ENCODE measurements around the gene TOLLIP. TPM values are rescaled to one million over a fixed set of nuclear protein-coding genes. Genes with fewer than 3 reads are reported as not detected.

Gene TOLLIP
- total and polyA plus RNA-seq, 2 of the 8 experiments (the other 6 are each of a cell fraction or from before 2014, with no cell fraction given), result 23.7 to 34.7 TPM

DNA sequence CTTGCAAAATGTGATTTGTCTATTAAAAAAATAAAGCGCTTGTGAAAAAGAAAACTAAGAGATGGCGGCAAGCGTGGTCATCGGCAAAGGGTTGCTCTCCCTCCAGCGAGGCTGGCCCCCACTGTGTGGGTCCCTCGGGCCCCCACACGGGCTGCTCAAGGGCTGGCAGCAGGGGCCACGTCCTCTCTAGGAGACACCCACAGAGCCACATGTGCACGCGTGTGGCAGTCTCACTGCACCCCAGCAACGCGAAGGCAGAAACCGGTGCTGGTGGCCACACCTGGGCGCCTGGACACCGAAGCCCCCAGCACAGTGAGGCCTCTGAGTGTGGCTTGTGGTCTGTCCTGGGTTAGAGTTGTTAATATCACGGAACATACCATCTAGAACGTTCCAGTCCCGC is 34.4 kb downstream of the TOLLIP start:
- H3K4me3 ChIP-seq (ENCODE audit: extremely low read depth in 1 of 4, insufficient read depth in 2 of 4, low read depth in 3 of 4, low read length in 4 of 4), result no peak overlapping the region
- H3K4me2 ChIP-seq (ENCODE audit: insufficient read depth in 1 of 2, low read depth in 2 of 2, low read length in 2 of 2), result no peak overlapping the region
- H3K27me3 ChIP-seq (replicated peaks in 1 of 4; ENCODE audit: control insufficient read depth in 3 of 4, extremely low read depth in 1 of 4, insufficient read depth in 3 of 4, low read length in 3 of 4), result no peaks in the 10 kb centered on the region
- H3K9ac ChIP-seq (replicated peaks in 1 of 4; ENCODE audit: extremely low read depth in 1 of 4, low read depth in 3 of 4, low read length in 3 of 4), result no peak overlapping the region
- H3K14ac ChIP-seq (ENCODE audit: insufficient read length), result no peak overlapping the region
- no peaks in the 10 kb centered on the region; a peak in 1 of 4 replicates for H3K9me3 ChIP-seq (ENCODE audit: insufficient read depth in 2 of 2, low read depth in 1 of 2, low read length in 1 of 2)
- 94% methylated on average over 18 of the region's 18 CpGs; no CpG with 5 or more reads in 1 of the 2 experiments for WGBS, 2 experiments (ENCODE audit: extremely low coverage in 1 of 2, insufficient coverage in 1 of 2, insufficient read length in 1 of 2, insufficient replicate concordance in 2 of 2, low coverage in 1 of 2, low lambda C conversion rate in 2 of 2, missing lambda C conversion rate in 1 of 2)
- no peak overlapping the region for H4K91ac ChIP-seq (replicated peaks; ENCODE audit: insufficient read length, low read length)
- no peak overlapping the region for H3K18ac ChIP-seq (ENCODE audit: extremely low read depth, low read length)
- 0 out of 2 replicates have a peak, but pooled peaks cover 6% of the 10 kb centered on the region for H3K79me1 ChIP-seq (ENCODE audit: low read depth, low read length)
- H3K23me2 ChIP-seq (ENCODE audit: low read depth, low read length), result no peaks in the 10 kb centered on the region
- FAIRE-seq (no peak), DNase-seq (ENCODE audit: low read depth in 1 of 2, low spot score in 2 of 2) (no peak)
- H2BK15ac ChIP-seq (ENCODE audit: low read length), result no peak overlapping the region
- H4K20me1 ChIP-seq (replicated peaks in 1 of 2; ENCODE audit: control insufficient read depth in 1 of 2, insufficient read depth in 2 of 2, low read length in 2 of 2), result peaks cover 0 to 7% of the 10 kb centered on the region in 2 experiments
- H3K79me2 ChIP-seq (ENCODE audit: control insufficient read depth in 1 of 2, insufficient read depth in 2 of 2, low read length in 2 of 2), result no peaks in the 10 kb centered on the region
- no peak overlapping the region for H4K5ac ChIP-seq (ENCODE audit: insufficient read length, low read depth, low read length)
- H2BK120ac ChIP-seq (replicated peaks; ENCODE audit: low read depth, low read length), result no peak overlapping the region
- no peak overlapping the region for H2AFZ ChIP-seq (ENCODE audit: low read length)
- POLR2A ChIA-PET (ENCODE audit: partially characterized antibody), result no interaction called here
- H3K4me1 ChIP-seq (replicated peaks in 1 of 4; ENCODE audit: control insufficient read depth in 3 of 4, insufficient read depth in 4 of 4, low read length in 3 of 4), result no peaks in the 10 kb centered on the region
- H3K56ac ChIP-seq (replicated peaks; ENCODE audit: insufficient read length, low read depth, low read length), result no peak overlapping the region
- CTCF ChIA-PET (ENCODE audit: partially characterized antibody), result interaction anchor here (0.6 kb wide), 1 partner anchor 112 kb away, joined by 3 read pairs; no protein-coding TSS in a partner anchor
- TF ChIP-seq, protein P1, sequence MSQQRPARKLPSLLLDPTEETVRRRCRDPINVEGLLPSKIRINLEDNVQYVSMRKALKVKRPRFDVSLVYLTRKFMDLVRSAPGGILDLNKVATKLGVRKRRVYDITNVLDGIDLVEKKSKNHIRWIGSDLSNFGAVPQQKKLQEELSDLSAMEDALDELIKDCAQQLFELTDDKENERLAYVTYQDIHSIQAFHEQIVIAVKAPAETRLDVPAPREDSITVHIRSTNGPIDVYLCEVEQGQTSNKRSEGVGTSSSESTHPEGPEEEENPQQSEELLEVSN (IDR thresholded peaks at IDR 0.05), result no peak
- H2AK5ac ChIP-seq (ENCODE audit: low read depth, low read length), result no peak overlapping the region
- H4K8ac ChIP-seq (ENCODE audit: extremely low read depth, insufficient read depth, low read length), result no peak overlapping the region
- no peak overlapping the region for H2BK12ac ChIP-seq (ENCODE audit: low read depth, low read length)
- H3K36me3 ChIP-seq (ENCODE audit: control insufficient read depth in 2 of 4, insufficient read depth in 4 of 4, low read length in 3 of 4), result peaks cover 2 to 14% (median 11%) of the 10 kb centered on the region in 4 experiments; a peak in 6 of 8 replicates
- no peak overlapping the region for H3K27ac ChIP-seq (ENCODE audit: low read depth, low read length)
- H3K23ac ChIP-seq (ENCODE audit: insufficient read length), result no peak overlapping the region
- H3K4ac ChIP-seq (replicated peaks; ENCODE audit: insufficient read length, low read depth, low read length), result no peak overlapping the region
- H2BK5ac ChIP-seq (ENCODE audit: low read depth, low read length), result no peak overlapping the region
- no peak overlapping the region for H2BK20ac ChIP-seq (ENCODE audit: low read length)
